GM21367 (cell line): ENCODE measurements around the gene ABTB2.
"Not testable (repeated sequence)": the region's sequence is repeated elsewhere in the genome, so short reads cannot be mapped to it uniquely, and the experiment has no call there.

ENCODE experiments used
- ATAC-seq: cut with Tn5 transposase; IDR thresholded peaks from one replicate; pipeline ENCODE4 v1.9.1; 2021; ENCODE audit not compliant: unreplicated experiment

The ABTB2 gene

DNA sequence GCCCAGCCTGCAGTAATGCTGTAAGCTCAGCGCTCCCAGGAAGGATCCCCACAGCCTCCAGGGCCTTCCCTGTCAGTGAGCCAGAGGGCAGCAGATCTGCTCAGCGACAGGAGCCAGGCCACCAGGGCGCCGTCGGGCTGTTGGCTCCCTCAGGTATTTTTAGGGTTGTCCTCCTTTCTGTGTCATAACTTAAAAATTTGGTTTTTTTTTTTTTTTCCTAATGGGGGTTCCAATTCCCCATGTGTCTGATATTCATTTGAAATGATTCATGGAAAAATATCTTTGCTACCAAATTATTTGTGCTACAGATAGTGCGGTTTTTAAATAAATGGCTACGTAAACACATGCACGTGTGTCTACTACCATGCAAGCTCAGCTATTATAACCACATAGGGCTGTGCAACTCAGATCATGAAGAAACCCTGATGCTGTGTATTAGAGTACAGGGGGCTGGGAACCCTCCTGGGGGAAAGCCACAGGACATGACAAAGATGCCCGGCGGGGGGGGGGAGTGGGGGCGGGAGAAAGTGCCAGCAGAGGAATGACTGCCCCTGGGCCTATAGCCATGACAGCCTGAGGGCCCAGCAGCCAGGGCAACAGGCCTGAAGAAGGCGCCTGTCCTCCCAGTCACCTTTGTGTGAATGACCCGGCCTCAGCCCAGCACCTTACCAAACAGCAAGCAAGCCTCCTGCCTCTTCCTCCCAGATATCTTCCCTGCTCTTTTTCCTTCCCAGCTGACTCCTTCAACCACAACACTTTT is 163.1 kb downstream of the ABTB2 start:
- ATAC-seq, result no peak

DNA sequence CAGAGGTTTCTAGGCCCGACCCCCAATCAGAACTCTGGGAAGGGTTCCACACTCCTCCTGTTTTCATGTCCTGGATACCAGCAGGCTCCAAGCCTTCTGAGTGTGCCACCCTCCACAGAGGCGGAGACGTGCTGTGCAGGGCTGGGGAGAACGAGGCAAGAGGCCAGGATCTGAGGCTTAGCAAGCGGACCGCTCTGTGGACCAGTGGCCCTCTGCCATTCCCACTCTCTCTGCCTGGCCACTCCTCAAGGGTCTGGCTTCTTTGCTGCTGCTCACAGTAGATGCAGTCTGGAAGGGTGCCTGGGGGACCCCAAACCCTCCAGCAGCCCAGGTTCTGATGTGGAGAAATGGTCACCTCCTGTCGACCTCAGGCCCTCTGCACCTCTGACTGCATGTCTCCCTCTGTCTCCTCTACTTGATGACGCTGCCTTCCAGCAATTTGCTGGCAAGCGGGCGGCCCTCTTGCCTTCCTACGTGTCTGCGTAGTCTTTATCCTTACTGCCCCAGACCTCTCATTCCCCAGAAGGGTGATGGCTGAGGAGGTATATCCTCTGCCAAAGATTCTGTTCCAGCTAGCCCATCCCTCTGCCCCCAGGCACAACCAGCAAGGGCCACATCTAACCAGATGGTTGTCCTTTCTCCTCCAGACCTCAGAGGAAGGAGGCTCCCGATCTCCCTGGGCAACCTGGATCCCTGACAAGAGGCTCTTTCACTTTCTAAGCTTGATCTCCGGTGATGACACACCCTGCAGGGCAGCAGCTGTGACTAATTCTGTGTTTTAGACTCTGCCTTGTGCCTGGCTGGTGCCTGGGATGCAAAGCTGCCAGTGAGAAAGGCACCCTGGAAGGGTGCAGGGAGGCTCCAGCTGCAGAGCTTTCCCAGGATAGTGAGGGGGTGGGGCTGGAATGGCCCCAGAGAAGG is 165.1 kb downstream of the ABTB2 start:
- ATAC-seq, result no peak

GRCh38 chr11:34191578-34191977 is 166.2 kb downstream of the ABTB2 start:
- ATAC-seq, result no peak

- no peak for ATAC-seq
Observed at GRCh38 chr11:34190192-34191139, 167.3 kb downstream of the ABTB2 start.

GRCh38 chr11:34189191-34189590 is 168.6 kb downstream of the ABTB2 start:
- no peak for ATAC-seq

- no peak for ATAC-seq
Observed at GRCh38 chr11:34188181-34188580, 169.6 kb downstream of the ABTB2 start.

DNA sequence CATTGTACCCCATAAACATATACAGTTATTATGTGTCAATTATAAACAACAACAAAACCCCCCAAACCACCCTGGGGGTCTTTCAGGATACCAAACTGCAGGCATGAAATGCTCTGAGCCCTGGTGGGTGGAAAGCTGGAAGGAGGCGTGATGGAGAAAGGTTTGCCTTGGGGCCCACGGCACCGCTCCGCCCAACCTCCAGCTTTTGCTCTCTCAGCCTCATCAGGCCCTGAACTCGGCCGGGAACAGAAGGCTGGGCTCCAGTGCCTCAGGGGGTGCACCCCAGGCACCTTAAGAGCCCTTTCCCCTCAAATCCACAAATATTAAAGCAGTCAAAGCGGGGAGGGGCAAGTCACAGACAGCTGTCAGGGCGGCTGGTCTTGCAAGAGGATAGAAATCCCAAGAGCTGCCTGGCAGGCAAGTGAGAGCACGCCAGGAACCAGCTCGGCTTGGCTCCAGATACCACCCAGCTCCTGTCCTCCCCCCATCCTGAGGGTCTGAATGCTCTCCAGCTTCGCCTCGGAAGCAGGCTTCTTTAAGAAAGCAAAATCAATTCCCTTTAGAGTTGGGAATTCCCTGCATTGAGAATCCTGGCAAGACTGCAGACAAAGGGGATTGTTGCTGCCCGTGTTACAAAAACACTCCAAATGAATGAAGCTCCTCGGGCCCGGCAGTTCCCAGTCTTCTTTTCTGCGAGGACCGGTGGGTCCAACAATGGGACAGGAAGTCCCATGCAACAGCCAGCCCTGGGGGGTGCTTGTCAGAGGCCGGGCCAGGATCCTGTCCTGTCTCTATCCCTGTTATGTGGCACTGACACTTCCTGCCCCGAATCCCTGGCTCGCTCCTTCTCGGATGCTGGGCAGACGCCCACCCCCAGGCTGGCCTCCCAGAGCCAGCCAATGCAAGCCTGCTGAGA is 171.6 kb downstream of the ABTB2 start:
- ATAC-seq, result no peak

DNA sequence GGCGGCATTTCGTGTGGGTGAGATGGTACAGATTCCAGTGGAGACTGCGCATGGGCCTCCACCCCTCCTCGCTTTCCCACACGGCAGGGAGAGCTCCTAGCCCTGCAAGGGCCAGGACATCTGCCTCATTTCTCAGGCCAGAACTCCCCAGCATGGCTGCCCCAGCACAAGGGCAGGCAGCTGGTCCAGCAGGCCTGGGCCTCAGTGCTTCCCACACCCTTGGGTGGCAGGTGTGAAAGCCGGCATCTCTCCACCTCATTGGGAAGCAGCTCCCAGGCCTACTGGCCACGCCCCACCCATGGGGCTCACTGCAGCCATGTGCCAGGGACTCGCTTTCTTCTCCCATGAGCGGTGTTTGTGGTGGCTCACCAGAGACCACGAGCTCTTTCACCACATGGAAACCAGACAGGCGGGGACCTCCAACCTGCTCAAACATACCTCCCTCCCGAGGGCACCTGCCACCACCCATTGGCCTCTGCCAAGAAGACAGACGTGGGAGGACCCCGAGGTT is 173.2 kb downstream of the ABTB2 start:
- no peak for ATAC-seq

DNA sequence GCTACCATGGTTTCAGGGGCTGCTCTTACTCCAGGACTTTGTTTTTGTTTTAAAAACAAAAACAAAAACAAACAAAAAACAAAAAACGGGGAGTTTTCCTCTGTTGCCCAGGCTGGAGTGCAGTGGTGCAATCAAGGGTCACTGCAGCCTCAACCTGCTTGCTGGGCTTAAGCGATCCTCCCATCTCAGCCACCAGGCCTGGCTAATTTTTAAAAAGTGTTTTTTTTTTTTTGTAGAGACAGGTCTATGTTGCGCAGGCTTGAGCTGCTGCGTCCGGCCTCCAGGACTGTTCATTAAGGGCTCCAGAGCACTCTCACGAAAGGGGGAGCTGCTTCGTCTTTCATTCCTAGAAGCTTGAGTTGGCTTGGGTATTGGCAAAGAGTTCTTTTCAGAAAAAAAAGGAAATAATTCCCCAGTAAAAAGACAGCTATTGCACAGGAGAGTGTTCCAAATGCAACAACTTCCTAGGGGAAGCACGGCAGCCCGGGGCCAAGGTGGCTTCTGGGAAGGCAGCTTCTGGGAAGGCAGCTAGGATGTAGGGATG is 173.9 kb downstream of the ABTB2 start:
- ATAC-seq, result no peak

DNA sequence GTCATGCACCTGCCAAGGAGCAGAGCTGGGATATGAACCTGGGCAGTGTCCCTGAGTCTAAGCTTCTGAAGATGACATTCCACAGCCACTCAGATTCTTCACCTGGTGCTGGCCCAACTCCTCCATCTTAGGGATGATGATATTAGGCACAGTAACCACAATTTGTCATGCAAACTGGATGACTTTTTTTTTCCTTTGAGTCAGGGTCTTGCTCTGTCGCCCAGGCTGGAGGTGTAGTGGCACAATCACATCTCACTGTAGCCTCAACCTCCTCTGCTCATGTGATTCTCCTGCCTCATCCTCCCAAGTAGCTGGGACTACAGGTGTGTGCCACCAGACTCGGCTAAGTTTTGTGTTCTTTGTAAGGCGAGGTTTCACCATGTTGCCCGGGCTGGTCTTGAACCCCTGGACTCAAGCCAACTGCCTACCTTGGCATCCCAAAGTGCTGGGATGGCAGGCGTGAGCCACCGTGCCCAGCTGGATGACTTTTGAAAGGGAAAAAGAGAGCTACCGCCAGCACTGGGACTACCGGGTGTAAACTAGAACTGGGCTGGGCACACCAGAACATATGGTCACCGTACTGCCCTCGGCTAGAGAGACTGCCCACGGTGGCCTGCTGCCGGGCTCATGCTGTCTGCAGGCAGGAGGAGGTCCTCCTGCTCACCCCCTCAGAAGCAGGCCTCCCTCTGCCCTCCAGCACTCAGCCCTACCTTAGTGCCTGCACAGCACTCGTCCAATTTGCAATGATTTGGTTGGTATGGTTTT is 174.7 kb downstream of the ABTB2 start:
- ATAC-seq, result no peak

- no peak for ATAC-seq
Observed at GRCh38 chr11:34182425-34182824, 175.4 kb downstream of the ABTB2 start.

DNA sequence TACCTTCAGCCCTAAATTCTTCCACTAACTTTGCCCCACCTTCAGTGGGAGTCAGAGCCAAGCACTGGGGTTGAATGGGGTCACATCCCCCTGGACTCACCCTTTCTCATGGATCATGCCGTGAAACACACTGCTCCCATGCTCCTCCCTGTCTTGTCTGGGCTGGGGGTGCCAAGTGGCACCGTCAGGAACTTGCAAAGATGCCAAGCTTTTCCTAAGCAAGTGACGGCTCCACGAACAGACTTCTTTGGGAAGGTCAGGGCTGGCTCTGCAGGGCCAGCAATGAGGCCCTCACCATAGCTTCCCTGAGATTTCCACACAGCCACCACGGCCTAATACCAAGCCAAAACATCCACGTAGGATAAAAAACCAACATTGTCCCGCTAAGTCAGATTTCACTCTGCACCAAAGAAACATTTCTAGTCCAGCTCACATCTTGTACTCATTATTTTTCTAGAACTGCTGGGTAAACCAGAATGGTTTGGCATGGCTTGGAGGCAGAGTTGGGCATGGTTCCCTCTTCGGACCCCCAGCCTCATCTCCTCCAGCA is 175.9 kb downstream of the ABTB2 start:
- no peak for ATAC-seq

DNA sequence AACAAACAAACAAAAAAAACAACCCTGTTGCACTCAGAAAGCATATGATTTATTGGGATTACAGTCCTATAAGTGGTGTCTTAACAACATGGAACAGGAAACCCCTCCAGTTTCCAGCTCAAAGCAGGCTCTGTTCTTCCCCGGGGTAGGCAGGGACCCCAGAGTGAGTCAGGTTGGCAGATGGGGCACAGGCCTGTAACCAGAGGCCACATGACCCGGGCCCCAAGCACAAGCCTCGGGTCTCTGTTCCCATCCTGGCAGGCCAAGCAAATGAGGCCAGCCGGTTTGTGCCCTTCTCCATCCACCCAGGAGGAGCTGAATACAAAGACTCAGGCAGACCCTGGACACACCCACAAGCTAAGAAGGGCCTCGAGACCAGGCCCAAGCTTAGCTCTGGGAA is 176.6 kb downstream of the ABTB2 start:
- ATAC-seq, result no peak

GRCh38 chr11:34180814-34181165 is 177.0 kb downstream of the ABTB2 start:
- ATAC-seq, result not testable (repeated sequence)

- no peak for ATAC-seq
Observed at GRCh38 chr11:34180040-34180813, 177.6 kb downstream of the ABTB2 start.

- ATAC-seq, result no peak
Observed at GRCh38 chr11:34179026-34179675, 178.7 kb downstream of the ABTB2 start.

DNA sequence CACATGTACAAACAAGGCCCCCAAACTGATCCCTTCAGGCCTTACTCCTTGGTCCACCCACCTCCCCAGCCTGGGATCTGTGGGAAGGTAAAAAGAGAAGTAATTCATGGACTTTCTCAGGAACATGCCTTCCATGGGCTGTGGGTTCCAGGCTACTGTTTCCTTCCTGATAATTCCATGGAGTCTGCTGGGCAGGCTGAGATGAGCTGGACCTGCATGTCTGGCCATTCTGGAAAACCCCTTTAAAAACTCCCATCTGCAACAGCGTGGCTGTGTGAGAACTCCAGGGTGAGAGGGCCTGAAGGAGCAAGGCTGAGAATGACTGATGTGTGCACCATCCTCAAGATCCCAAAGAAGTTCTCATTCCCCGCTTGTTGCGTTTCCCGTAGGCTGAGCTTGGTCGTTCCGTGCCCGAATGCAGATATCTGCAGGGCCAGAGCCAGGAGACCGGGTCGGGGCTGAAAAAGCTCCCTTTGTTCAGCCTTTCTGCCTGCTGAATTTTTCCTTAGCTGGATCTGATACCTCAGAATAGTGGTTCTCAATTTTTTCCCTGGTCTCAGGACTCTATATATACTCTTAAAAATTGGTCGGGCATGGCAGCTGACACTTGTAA is 179.5 kb downstream of the ABTB2 start:
- no peak for ATAC-seq
